B cell (primary cell): ENCODE measurements around the gene PGM1. TPM values are rescaled to one million over a fixed set of nuclear protein-coding genes. Genes with fewer than 3 reads are reported as not detected.

Source experiments
- ATAC-seq: fragments of 200-7000 bp; cut with Tn5 transposase; one replicate; pipeline ENCODE4 v1.10.0; 2021; ENCODE audit warnings: low read depth, mild to moderate bottlenecking, moderate number of reproducible peaks, moderate library complexity
- CTCF ChIA-PET: fragments of 350-600 bp; sonication (Branson Sonifier 250); formaldehyde crosslinking; loops from one replicate; lab custom pipeline; 2021; ENCODE audit warnings: antibody characterized with exemption, inconsistent platforms; lab: Charles Lee
- POLR2A ChIA-PET: fragments of 350-600 bp; sonication (Branson Sonifier 250); formaldehyde crosslinking; loops from one replicate; lab custom pipeline; 2021; ENCODE audit warnings: antibody characterized with exemption; lab: Charles Lee
- DNase-seq: peaks from one replicate; pipeline ENCODE4 v3.0.0; 2013
- H2AFZ ChIP-seq: 2 replicates; pipeline ENCODE4 v1.6.1; 2012; ENCODE audit warnings: mild to moderate bottlenecking, low read depth, low read length; ENCODE audit not compliant: insufficient read depth, poor library complexity, severe bottlenecking
- H3K27ac ChIP-seq, 2 donors: 1 replicate in 1 of 2; 2 replicates in 1 of 2; pipeline ENCODE4 v1.5.1; 2012 to 2013; ENCODE audit warnings: low read length in 2 of 2, mild to moderate bottlenecking in 2 of 2, moderate library complexity in 1 of 2
- H3K27me3 ChIP-seq, 4 experiments: fragments of 200-600 bp in 1 of 4; sonication (generic) in 1 of 4; replicated peaks in 1 of 4; 1 replicate in 2 of 4; 2 replicates in 2 of 4; pipeline versions ENCODE4 v1.6.1 to v1.7.0; 2013 to 2016; ENCODE audit warnings: low read length in 3 of 4, mild to moderate bottlenecking in 2 of 4, mixed read lengths in 1 of 4, moderate library complexity in 1 of 4; ENCODE audit not compliant: insufficient read depth in 4 of 4, control insufficient read depth in 3 of 4; ENCODE audit errors: control extremely low read depth in 1 of 4
- H3K36me3 ChIP-seq, 2 experiments: replicated peaks in 1 of 2; 1 replicate in 1 of 2; 2 replicates in 1 of 2; pipeline versions ENCODE4 v1.6.1 to v1.7.1; 2013; ENCODE audit warnings: low read length in 1 of 2; ENCODE audit not compliant: insufficient read depth in 2 of 2, control insufficient read depth in 1 of 2; ENCODE audit errors: control extremely low read depth in 1 of 2, extremely low read depth in 1 of 2
- H3K4me1 ChIP-seq, 2 donors: fragments of 200-600 bp in 1 of 2; sonication (generic) in 1 of 2; 1 replicate in 1 of 2; 2 replicates in 1 of 2; pipeline versions ENCODE4 v1.5.1 to v1.6.1; 2013 to 2017; ENCODE audit warnings: low read length in 2 of 2; ENCODE audit not compliant: control insufficient read depth in 2 of 2, insufficient read depth in 2 of 2
- H3K4me2 ChIP-seq: replicated peaks from 2 replicates; pipeline ENCODE3; 2012; ENCODE audit warnings: mild to moderate bottlenecking, low read depth, low read length; ENCODE audit not compliant: poor library complexity, severe bottlenecking
- H3K4me3 ChIP-seq, 5 experiments: fragments of 200-600 bp in 1 of 5; sonication (generic) in 1 of 5; 1 replicate in 3 of 5; 2 replicates in 2 of 5; pipeline versions ENCODE4 v1.5.1 to v1.7.0; 2011 to 2016; ENCODE audit warnings: low read length in 4 of 5, mild to moderate bottlenecking in 4 of 5, low read depth in 2 of 5, control low read depth in 1 of 5, moderate library complexity in 1 of 5; ENCODE audit not compliant: insufficient read depth in 1 of 5; ENCODE audit errors: control extremely low read depth in 1 of 5, extremely low read depth in 1 of 5
- H3K79me2 ChIP-seq: fragments of 200-600 bp; sonication (generic); one replicate; pipeline ENCODE4 v1.6.0; 2016; ENCODE audit warnings: low read length; ENCODE audit not compliant: control insufficient read depth, insufficient read depth
- H3K9ac ChIP-seq: fragments of 200-600 bp; sonication (generic); 2 replicates; pipeline ENCODE4 v1.6.1; 2017; ENCODE audit warnings: mild to moderate bottlenecking, low read length, moderate library complexity
- H3K9me3 ChIP-seq, 3 donors: one replicate each; pipeline versions ENCODE4 v1.6.1 to v1.7.1; 2013; ENCODE audit warnings: low read length in 2 of 3; ENCODE audit not compliant: control insufficient read depth in 2 of 3, insufficient read depth in 1 of 3; ENCODE audit errors: control extremely low read depth in 1 of 3
- H4K20me1 ChIP-seq: 2 replicates; pipeline ENCODE4 v1.6.0; 2012; ENCODE audit warnings: mild to moderate bottlenecking, low read length; ENCODE audit not compliant: insufficient read depth, control insufficient read depth, poor library complexity, severe bottlenecking
- H3K27ac Mint-ChIP-seq: one replicate; pipeline ENCODE4 v1.8.0; 2021; ENCODE audit warnings: mixed read lengths
- H3K27me3 Mint-ChIP-seq: one replicate; pipeline ENCODE4 v1.8.0; 2021; ENCODE audit warnings: mixed read lengths
- H3K4me1 Mint-ChIP-seq: one replicate; pipeline ENCODE4 v1.8.0; 2021; ENCODE audit warnings: mixed read lengths
- H3K4me3 Mint-ChIP-seq: one replicate; pipeline ENCODE4 v1.8.0; 2021; ENCODE audit warnings: mixed read lengths
- H3K9me3 Mint-ChIP-seq: one replicate; pipeline ENCODE4 v1.8.0; 2022; ENCODE audit warnings: mixed read lengths; ENCODE audit not compliant: insufficient read depth
- EZH2 ChIP-seq: IDR thresholded peaks from 2 replicates; pipeline ENCODE4 v1.6.1; 2012; ENCODE audit warnings: borderline replicate concordance, low read depth, mild to moderate bottlenecking, moderate library complexity, low read length; ENCODE audit not compliant: insufficient read depth, poor library complexity, severe bottlenecking
- WGBS: methylation state at CpG from one replicate; pipeline ENCODE4 v1.1.5; 2013; ENCODE audit warnings: missing lambda C conversion rate; ENCODE audit not compliant: insufficient coverage; 5-methylcytosine and 5-hydroxymethylcytosine counted together
- intact Hi-C: fragments of 100-400 bp; cut with micrococcal nuclease; formaldehyde crosslinking; loops from one replicate; pipeline ENCODE4 v1.10.0; 2022
- polyA plus RNA-seq: library from polyadenylated mRNA; depleted of rRNA; stranded (reverse); fragments of >200 nt; gene quantifications from 2 replicates; pipeline ENCODE4 v1.2.3, GENCODE V29; 2012
- total RNA-seq, 2 donors: library from RNA; stranded (reverse); fragments of 120-200 nt in 1 of 2; gene quantifications; 1 replicate in 1 of 2; 2 replicates in 1 of 2; pipeline versions ENCODE4 v1.2.3 to v1.2.4, GENCODE V29; 2013 to 2022
- TF ChIP-seq, protein P1 (sequence below): fragments of 200-600 bp; IDR thresholded peaks from one replicate; pipeline ENCODE4 v1.8.0; 2022; ENCODE audit warnings: antibody characterized with exemption, mild to moderate bottlenecking

Gene PGM1
- total and polyA plus RNA-seq, 2 donors (not counting 1 experiment from before 2014, with no cell fraction given) = 4.2 to 13.2 TPM

DNA sequence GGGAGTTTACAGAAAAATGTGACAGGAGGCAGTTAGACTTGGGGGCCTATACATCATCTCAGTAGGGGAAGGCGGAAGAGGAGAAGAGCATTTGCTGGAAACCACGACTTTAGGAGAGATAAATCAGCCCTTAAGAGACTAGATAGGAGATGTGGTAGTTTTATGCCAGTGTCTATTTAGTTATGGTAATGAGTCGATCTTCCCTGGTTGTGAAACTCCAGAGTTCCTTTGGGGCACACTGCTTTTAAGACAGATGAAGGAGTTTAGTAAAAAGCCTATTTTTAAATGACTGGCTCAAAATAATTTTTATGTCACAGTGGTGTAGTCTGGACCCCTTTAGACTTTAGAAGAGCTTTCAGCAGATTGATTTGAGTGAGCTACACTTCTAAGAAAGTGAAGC is 7.8 kb downstream of the PGM1 start:
- no peak for DNase-seq

GRCh38 chr1:63601463-63601862 is 8.3 kb downstream of the PGM1 start:
- no peaks in the 10 kb centered on the region for H3K36me3 ChIP-seq
- H2AFZ ChIP-seq = no peak overlapping the region
- H3K4me3 ChIP-seq = no peak overlapping the region
- H3K4me1 Mint-ChIP-seq = no peaks in the 10 kb centered on the region
- CTCF ChIA-PET = no interaction called here
- H3K4me3 Mint-ChIP-seq = no peak overlapping the region
- ATAC-seq = no peak
- no peaks in the 10 kb centered on the region for H3K27me3 ChIP-seq
- no peaks in the 10 kb centered on the region for H3K27me3 Mint-ChIP-seq
- no peaks in the 10 kb centered on the region for H3K4me1 ChIP-seq
- H3K9me3 Mint-ChIP-seq = no peaks in the 10 kb centered on the region
- no peak overlapping the region for H3K4me2 ChIP-seq
- H3K27ac Mint-ChIP-seq = no peak overlapping the region
- 73% methylated on average over 2 of the region's 4 CpGs for WGBS
- no peak overlapping the region for H3K9ac ChIP-seq
- POLR2A ChIA-PET = no interaction called here
- TF ChIP-seq, protein P1, sequence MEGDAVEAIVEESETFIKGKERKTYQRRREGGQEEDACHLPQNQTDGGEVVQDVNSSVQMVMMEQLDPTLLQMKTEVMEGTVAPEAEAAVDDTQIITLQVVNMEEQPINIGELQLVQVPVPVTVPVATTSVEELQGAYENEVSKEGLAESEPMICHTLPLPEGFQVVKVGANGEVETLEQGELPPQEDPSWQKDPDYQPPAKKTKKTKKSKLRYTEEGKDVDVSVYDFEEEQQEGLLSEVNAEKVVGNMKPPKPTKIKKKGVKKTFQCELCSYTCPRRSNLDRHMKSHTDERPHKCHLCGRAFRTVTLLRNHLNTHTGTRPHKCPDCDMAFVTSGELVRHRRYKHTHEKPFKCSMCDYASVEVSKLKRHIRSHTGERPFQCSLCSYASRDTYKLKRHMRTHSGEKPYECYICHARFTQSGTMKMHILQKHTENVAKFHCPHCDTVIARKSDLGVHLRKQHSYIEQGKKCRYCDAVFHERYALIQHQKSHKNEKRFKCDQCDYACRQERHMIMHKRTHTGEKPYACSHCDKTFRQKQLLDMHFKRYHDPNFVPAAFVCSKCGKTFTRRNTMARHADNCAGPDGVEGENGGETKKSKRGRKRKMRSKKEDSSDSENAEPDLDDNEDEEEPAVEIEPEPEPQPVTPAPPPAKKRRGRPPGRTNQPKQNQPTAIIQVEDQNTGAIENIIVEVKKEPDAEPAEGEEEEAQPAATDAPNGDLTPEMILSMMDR = no peak
- no peak for TF ChIP-seq EZH2
- no peak overlapping the region for H3K27ac ChIP-seq
- intact Hi-C loops = no loop called here
- H3K79me2 ChIP-seq = peaks cover 3% of the 10 kb centered on the region
- no peaks in the 10 kb centered on the region for H4K20me1 ChIP-seq
- no peaks in the 10 kb centered on the region for H3K9me3 ChIP-seq
- DNase-seq = no peak

More for the DNA sequence above, 7.8 kb downstream of the PGM1 start:
- ChIA-PET POLR2A (no interaction called here), CTCF (no interaction called here)
- Histone ChIP-seq H3K9me3 (no peaks in the 10 kb centered on the region), H3K79me2 (peaks cover 3% of the 10 kb centered on the region), H3K27ac (no peak overlapping the region), H3K27me3 (no peaks in the 10 kb centered on the region), H3K9ac (no peak overlapping the region), H3K4me1 (no peaks in the 10 kb centered on the region), H3K36me3 (no peaks in the 10 kb centered on the region), H2AFZ (no peak overlapping the region), H3K4me3 (no peak overlapping the region), H3K4me2 (no peak overlapping the region), H4K20me1 (no peaks in the 10 kb centered on the region)
- no peaks in the 10 kb centered on the region for H3K27me3 Mint-ChIP-seq
- H3K27ac Mint-ChIP-seq = no peak overlapping the region
- 96% methylated on average over 2 of the region's 3 CpGs for WGBS
- intact Hi-C loops = no loop called here
- ATAC-seq = no peak
- H3K4me1 Mint-ChIP-seq = no peaks in the 10 kb centered on the region
- TF ChIP-seq EZH2 = no peak
- TF ChIP-seq, protein P1 = no peak
- no peaks in the 10 kb centered on the region for H3K9me3 Mint-ChIP-seq
- no peak overlapping the region for H3K4me3 Mint-ChIP-seq
